GM12878 (cell line): ENCODE results near the gene FOXA2. TPM values are rescaled to one million over a fixed set of nuclear protein-coding genes. Genes with fewer than 3 reads are reported as not detected.

Source experiments
- ASH2L ChIP-seq: fragments of 300-600, 200-600 bp; sonication (generic); IDR thresholded peaks from 2 replicates; pipeline ENCODE4 v1.6.1; 2017; ENCODE audit warnings: low read depth, mild to moderate bottlenecking, borderline replicate concordance
- BRCA1 ChIP-seq: IDR thresholded peaks from 2 replicates; pipeline ENCODE4 v1.6.1; 2011; ENCODE audit warnings: low read depth, low read length, improper control_type of control experiment
- MEF2A ChIP-seq: IDR thresholded peaks from 2 replicates; pipeline ENCODE4 v1.6.1; 2011; ENCODE audit warnings: low read depth, mild to moderate bottlenecking, low read length, moderate library complexity; ENCODE audit not compliant: insufficient read depth
- NRF1 ChIP-seq: conservative IDR thresholded peaks from 2 replicates; pipeline ENCODE4 v1.6.1; 2011; ENCODE audit warnings: mild to moderate bottlenecking, low read depth, low read length, improper control_type of control experiment
- POLR2AphosphoS2 ChIP-seq: IDR thresholded peaks from 2 replicates; pipeline ENCODE4 v1.6.1; 2011; ENCODE audit warnings: low read depth, mild to moderate bottlenecking, low read length, improper control_type of control experiment, moderate library complexity
- RBBP5 ChIP-seq: fragments of 200-600 bp; sonication (generic); conservative IDR thresholded peaks from 2 replicates; pipeline ENCODE4 v1.6.1; 2016
- SRF ChIP-seq, 2 experiments: IDR thresholded peaks; 2 replicates each; pipeline ENCODE4 v1.6.1; 2011; ENCODE audit warnings: low read depth in 2 of 2, low read length in 2 of 2, mild to moderate bottlenecking in 1 of 2, moderate library complexity in 1 of 2
- SUZ12 ChIP-seq: fragments of 200-600 bp; sonication (generic); IDR thresholded peaks from one replicate; pipeline ENCODE4 v1.6.1; 2018; ENCODE audit warnings: antibody characterized with exemption, mild to moderate bottlenecking; ENCODE audit not compliant: unreplicated experiment
- ZNF274 ChIP-seq: IDR thresholded peaks from one replicate; pipeline ENCODE4 v1.8.0; 2011; ENCODE audit not compliant: insufficient read length, insufficient read depth
- polyA plus RNA-seq, 11 experiments: library from polyadenylated mRNA; depleted of rRNA in 4 of 11; unstranded in 6 of 11; stranded (reverse) in 5 of 11; fragments of >200 nt; fragmentation: Nextera tagmentation in 4 of 11; fragmentation: Illumina TruSeq in 1 of 11; extraction: Ambion mirVana in 4 of 11; extraction: Trizol in 1 of 11; gene quantifications; 1 replicate in 1 of 11; 2 replicates in 10 of 11; pipeline versions ENCODE4 v1.2.1 to v1.2.3, GENCODE V29; 2011 to 2016; ENCODE audit warnings: inconsistent platforms in 2 of 11, missing spikeins in 2 of 11, low read depth in 1 of 11
- total RNA-seq, 4 experiments: library from RNA; depleted of rRNA in 3 of 4; stranded (reverse); fragments of >200 nt in 3 of 4; fragmentation: Illumina TruSeq in 1 of 4; extraction: Trizol in 1 of 4; gene quantifications; 2 replicates each; pipeline versions ENCODE4 v1.2.1 to v1.2.3, GENCODE V29; 2013 to 2021
- TF ChIP-seq, protein P1 (sequence below): fragments of 450-650 bp; IDR thresholded peaks from 2 replicates; pipeline ENCODE4 v1.6.1; 2017; ENCODE audit warnings: mild to moderate bottlenecking, low read depth, inconsistent platforms; ENCODE audit not compliant: poor library complexity, severe bottlenecking
- TF ChIP-seq, protein P2 (sequence below): fragments of 150-350 bp; IDR thresholded peaks from 2 replicates; pipeline ENCODE4 v1.6.1; 2016; ENCODE audit warnings: low read depth, low read length
- TF ChIP-seq, protein P3 (sequence below): fragments of 450-650 bp; IDR thresholded peaks from 2 replicates; pipeline ENCODE4 v1.6.1; 2016; ENCODE audit warnings: mild to moderate bottlenecking

The FOXA2 gene
- total and polyA plus RNA-seq, 10 of the 15 experiments (the other 5 are each of a cell fraction or from before 2014, with no cell fraction given): not detected

- TF ChIP-seq, protein P1, sequence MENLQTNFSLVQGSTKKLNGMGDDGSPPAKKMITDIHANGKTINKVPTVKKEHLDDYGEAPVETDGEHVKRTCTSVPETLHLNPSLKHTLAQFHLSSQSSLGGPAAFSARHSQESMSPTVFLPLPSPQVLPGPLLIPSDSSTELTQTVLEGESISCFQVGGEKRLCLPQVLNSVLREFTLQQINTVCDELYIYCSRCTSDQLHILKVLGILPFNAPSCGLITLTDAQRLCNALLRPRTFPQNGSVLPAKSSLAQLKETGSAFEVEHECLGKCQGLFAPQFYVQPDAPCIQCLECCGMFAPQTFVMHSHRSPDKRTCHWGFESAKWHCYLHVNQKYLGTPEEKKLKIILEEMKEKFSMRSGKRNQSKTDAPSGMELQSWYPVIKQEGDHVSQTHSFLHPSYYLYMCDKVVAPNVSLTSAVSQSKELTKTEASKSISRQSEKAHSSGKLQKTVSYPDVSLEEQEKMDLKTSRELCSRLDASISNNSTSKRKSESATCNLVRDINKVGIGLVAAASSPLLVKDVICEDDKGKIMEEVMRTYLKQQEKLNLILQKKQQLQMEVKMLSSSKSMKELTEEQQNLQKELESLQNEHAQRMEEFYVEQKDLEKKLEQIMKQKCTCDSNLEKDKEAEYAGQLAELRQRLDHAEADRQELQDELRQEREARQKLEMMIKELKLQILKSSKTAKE: no peak
- no peak for TF ChIP-seq ASH2L
- TF ChIP-seq ZNF274: no peak
- no peak for TF ChIP-seq NRF1
- TF ChIP-seq, protein P2, sequence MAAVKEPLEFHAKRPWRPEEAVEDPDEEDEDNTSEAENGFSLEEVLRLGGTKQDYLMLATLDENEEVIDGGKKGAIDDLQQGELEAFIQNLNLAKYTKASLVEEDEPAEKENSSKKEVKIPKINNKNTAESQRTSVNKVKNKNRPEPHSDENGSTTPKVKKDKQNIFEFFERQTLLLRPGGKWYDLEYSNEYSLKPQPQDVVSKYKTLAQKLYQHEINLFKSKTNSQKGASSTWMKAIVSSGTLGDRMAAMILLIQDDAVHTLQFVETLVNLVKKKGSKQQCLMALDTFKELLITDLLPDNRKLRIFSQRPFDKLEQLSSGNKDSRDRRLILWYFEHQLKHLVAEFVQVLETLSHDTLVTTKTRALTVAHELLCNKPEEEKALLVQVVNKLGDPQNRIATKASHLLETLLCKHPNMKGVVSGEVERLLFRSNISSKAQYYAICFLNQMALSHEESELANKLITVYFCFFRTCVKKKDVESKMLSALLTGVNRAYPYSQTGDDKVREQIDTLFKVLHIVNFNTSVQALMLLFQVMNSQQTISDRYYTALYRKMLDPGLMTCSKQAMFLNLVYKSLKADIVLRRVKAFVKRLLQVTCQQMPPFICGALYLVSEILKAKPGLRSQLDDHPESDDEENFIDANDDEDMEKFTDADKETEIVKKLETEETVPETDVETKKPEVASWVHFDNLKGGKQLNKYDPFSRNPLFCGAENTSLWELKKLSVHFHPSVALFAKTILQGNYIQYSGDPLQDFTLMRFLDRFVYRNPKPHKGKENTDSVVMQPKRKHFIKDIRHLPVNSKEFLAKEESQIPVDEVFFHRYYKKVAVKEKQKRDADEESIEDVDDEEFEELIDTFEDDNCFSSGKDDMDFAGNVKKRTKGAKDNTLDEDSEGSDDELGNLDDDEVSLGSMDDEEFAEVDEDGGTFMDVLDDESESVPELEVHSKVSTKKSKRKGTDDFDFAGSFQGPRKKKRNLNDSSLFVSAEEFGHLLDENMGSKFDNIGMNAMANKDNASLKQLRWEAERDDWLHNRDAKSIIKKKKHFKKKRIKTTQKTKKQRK: no peak
- TF ChIP-seq BRCA1: no peak
- no peak for TF ChIP-seq POLR2AphosphoS2
- TF ChIP-seq SRF (IDR thresholded peaks at IDR 0.05; ENCODE audit: low read depth in 2 of 2, low read length in 2 of 2): no peak
- TF ChIP-seq RBBP5: no peak
- TF ChIP-seq, protein P3, sequence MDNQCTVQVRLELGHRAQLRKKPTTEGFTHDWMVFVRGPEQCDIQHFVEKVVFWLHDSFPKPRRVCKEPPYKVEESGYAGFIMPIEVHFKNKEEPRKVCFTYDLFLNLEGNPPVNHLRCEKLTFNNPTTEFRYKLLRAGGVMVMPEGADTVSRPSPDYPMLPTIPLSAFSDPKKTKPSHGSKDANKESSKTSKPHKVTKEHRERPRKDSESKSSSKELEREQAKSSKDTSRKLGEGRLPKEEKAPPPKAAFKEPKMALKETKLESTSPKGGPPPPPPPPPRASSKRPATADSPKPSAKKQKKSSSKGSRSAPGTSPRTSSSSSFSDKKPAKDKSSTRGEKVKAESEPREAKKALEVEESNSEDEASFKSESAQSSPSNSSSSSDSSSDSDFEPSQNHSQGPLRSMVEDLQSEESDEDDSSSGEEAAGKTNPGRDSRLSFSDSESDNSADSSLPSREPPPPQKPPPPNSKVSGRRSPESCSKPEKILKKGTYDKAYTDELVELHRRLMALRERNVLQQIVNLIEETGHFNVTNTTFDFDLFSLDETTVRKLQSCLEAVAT: no peak
- no peak for TF ChIP-seq SUZ12
- TF ChIP-seq MEF2A: no peak
These were observed 1.9 kb downstream of the FOXA2 start (continued) for GRCh38 chr20:22582386-22582963.
